A549 (cell line): Measurements from ENCODE around the gene TBC1D3. TPM values are rescaled to one million over a fixed set of nuclear protein-coding genes. Genes with fewer than 3 reads are reported as not detected.
A peak's percentile ranks its signal among the peaks of the same experiment; 100 is the strongest.
"Not testable (repeated sequence)": the region's sequence is repeated elsewhere in the genome, so short reads cannot be mapped to it uniquely, and the experiment has no call there.

Source experiments
- ATAC-seq, 2 experiments: fragments of 200-7000 bp in 1 of 2; fragments of >200 bp in 1 of 2; cut with Nextera tagmentation in 1 of 2; cut with Tn5 transposase in 1 of 2; 3 replicates each; pipeline versions ENCODE4 v1.8.0 to v1.9.1; 2018 to 2020; ENCODE audit warnings: mild to moderate bottlenecking in 1 of 2, moderate library complexity in 1 of 2
- CTCF ChIA-PET: fragments of 300-600 bp; sonication (Branson Sonifier 250); formaldehyde crosslinking; extraction: SDS; loops from one replicate; lab custom pipeline; 2021; ENCODE audit warnings: antibody characterized with exemption, inconsistent platforms; lab: Yijun Ruan, JAX
- POLR2A ChIA-PET: fragments of 350-600 bp; formaldehyde crosslinking; extraction: SDS; loops from one replicate; lab custom pipeline; 2021; ENCODE audit warnings: antibody characterized with exemption, inconsistent platforms; lab: Yijun Ruan, JAX
- DNase-seq, 2 experiments: peaks; one replicate each; pipeline versions ENCODE4 v3.0.0 to v3.0.0-alpha.2; 2011 to 2016; ENCODE audit warnings: low read depth in 1 of 2, low spot score in 1 of 2
- FAIRE-seq: peaks from 2 replicates; lab custom pipeline; 2011; peaks lifted over from hg19 to GRCh38; lab: Jason Lieb, UNC
- H3K27ac ChIP-seq, 2 experiments: fragments of >200 bp; sonication (Bioruptor Twin); formaldehyde crosslinking; 3 replicates each; pipeline ENCODE4 v1.5.1; 2016 to 2017
- H3K4me1 ChIP-seq: fragments of >200 bp; sonication (Bioruptor Twin); formaldehyde crosslinking; 3 replicates; pipeline ENCODE4 v1.6.1; 2016
- H3K4me2 ChIP-seq: fragments of >200 bp; sonication (Bioruptor Twin); formaldehyde crosslinking; 3 replicates; pipeline ENCODE4 v1.6.1; 2016
- H3K4me3 ChIP-seq: fragments of >200 bp; sonication (Bioruptor Twin); formaldehyde crosslinking; 3 replicates; pipeline ENCODE4 v1.5.1; 2016
- H3K9me3 ChIP-seq: fragments of >200 bp; sonication (Bioruptor Twin); formaldehyde crosslinking; 3 replicates; pipeline ENCODE4 v1.6.1; 2016
- WGBS: methylation state at CpG from one replicate; pipeline ENCODE4 v1.1.6; 2017; ENCODE audit errors: missing lambda C conversion rate; 5-methylcytosine and 5-hydroxymethylcytosine counted together
- polyA minus RNA-seq: library from RNA; depleted of rRNA, polyadenylated mRNA; stranded (reverse); fragments of >200 nt; gene quantifications from 2 replicates; pipeline ENCODE4 v1.2.3, GENCODE V29; 2011; rRNA and poly(A)+ RNA removed
- polyA plus RNA-seq, 4 experiments: library from polyadenylated mRNA; depleted of rRNA in 3 of 4; stranded (reverse); fragments of >200 nt; fragmentation: RNase III in 1 of 4; extraction: RNeasy Plus Mini Kit Qiagen cat#74134 plus additional on column Dnase treatment in 1 of 4; gene quantifications; 2 replicates in 3 of 4; 3 replicates in 1 of 4; pipeline ENCODE4 v1.2.3, GENCODE V29; 2011 to 2017
- small RNA-seq, 6 experiments: library from RNA; depleted of rRNA; stranded (forward); fragments of <200 nt; gene quantifications; one replicate each; pipeline ENCODE3, GENCODE V24; 2012

TBC1D3 gene
- polyA plus RNA-seq (2011; rRNA removed) (not detected in 2 replicates), polyA plus RNA-seq (2017; fragmentation: RNase III; extraction: RNeasy Plus Mini Kit Qiagen cat#74134 plus additional on column Dnase treatment) (not detected in 3 replicates), polyA minus RNA-seq (not detected in 2 replicates)
- polyA plus RNA-seq (2012; cell fraction: cytosol; rRNA removed), result not detected in 2 replicates
- polyA plus RNA-seq (2012; cell fraction: nucleus; rRNA removed), result 0.05 TPM in 1 of 2 replicates, not detected in the other

DNA sequence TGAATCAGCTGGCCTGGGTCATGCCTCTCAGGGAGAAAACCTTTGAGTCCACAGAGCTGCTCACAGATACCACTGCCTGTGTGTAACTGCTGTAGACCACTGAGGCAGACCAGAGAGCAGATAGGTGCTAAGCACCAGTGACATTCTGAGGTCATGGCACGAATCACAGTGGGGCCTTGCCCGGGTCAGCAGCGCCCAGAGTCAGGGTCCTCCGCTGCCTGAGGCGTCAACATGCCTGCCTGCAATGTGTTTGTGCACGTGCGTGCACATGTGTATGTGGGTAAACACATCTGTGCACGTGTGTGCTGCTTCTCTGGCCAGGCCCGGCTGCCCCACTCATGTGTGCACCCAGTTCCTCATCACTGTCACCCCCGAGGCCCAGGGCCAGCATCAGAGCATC is at the start of gene TBC1D3:
Gene TBC1D3, minus strand, starts transcription at position 101 of the 400 bp plus-strand sequence. CDS start 1,526 bp downstream, outside the sequence.
- ATAC-seq, H3K9me3 ChIP-seq, DNase-seq, H3K4me2 ChIP-seq, H3K4me1 ChIP-seq, FAIRE-seq, POLR2A ChIA-PET, CTCF ChIA-PET, H3K4me3 ChIP-seq, H3K27ac ChIP-seq: not testable (repeated sequence)
- no CpG with 5 or more reads among the region's 10 CpGs for WGBS

DNA sequence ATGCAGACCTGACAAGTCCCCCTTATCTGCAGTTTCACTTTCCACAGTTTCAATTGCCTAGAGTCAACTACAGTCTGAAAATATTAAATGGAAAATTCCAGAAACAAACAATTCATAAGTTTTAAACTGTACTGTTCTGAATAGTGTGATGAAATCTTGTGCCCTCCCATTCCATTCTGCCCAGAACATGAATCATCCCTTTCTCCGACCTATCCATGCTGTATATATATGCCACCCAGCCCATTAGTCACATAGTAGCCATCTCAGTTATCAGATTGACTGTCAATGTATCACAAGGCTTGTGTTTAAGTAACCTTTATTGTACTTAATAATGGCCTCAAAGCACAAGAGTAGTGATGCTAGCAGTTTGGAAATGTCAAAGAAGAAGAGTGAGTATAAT is 40.4 kb upstream of the TBC1D3 start:
- POLR2A ChIA-PET, H3K4me3 ChIP-seq, FAIRE-seq, H3K27ac ChIP-seq, H3K9me3 ChIP-seq, H3K4me1 ChIP-seq, DNase-seq, H3K4me2 ChIP-seq, CTCF ChIA-PET: not testable (repeated sequence)
- no CpG with 5 or more reads among the region's 1 CpG for WGBS
- peak; percentile 99 to 100 for ATAC-seq

DNA sequence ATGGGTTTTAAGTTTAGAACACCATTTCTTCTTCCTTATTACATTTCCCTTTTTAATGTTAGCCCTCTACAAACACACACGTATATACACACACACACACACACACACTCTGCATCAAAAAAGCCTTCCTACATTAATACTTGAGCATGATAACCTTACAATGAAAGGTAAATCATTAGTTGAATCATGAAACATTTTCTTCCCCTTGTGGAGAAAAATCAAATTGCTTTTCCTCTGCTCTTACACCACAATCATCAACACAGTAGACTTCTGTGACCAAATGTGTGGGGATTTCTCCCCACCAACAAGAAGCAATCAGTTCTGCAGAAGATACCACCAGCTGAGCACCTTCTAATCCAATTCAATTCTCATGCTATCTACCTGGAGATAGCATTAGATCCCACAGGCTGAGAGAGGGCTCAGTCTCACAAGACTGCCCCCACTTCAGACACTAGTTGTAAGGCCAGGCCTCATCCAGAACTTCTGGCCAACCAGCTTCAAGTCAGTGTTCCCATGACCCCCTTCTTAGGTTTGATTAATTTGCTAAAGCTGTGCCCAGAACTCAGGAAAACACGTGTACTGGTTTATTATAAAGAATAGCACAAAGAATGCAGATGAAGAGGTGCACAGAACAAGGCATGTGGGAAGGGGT is 33.6 kb upstream of the TBC1D3 start:
- H3K9me3 ChIP-seq, POLR2A ChIA-PET, H3K4me1 ChIP-seq, CTCF ChIA-PET, DNase-seq, H3K4me2 ChIP-seq, H3K4me3 ChIP-seq, H3K27ac ChIP-seq, FAIRE-seq: not testable (repeated sequence)
- ATAC-seq, result peak; percentile 75 to 79
- WGBS, result no CpG with 5 or more reads among the region's 2 CpGs

DNA sequence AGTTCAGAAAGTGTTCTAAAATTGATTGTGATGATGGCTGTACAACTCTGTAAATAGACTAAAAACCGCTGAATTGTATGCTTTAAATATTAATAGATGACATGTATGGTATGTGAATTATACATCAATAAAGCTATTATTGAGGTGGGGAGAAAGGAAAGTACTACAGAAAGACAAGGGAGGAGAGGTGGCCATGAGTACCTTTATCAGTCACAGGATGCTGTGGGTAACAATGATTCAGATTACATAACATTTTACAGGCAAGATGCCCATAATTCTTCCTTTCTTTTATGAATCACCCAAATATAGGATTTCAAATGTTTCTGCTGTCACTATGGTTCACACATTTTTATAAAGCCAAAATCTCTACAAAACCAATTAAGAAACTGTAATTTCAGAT is 28.5 kb upstream of the TBC1D3 start:
- CTCF ChIA-PET, DNase-seq, H3K4me3 ChIP-seq, ATAC-seq, H3K9me3 ChIP-seq, H3K4me1 ChIP-seq, POLR2A ChIA-PET, H3K27ac ChIP-seq, FAIRE-seq, H3K4me2 ChIP-seq: not testable (repeated sequence)
- WGBS, result no CpG with 5 or more reads among the region's 1 CpG

DNA sequence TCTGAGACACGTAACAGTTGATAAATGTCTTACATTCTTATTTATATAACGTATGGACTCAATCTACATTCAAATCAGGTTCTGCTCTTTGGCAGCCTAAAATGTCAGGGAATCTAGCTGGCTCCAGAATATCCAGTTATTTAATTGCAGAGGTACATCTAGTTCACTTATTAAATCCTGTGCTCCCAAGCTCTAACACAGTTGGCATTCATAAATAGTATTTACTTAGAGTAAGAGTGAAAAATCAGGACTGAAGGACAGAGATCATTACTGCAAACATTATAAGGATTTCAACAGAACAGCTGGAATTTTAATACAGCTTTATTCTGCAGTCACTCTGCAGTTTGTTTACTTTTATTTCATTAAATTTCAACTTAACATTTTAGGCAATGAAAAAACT is 7.9 kb upstream of the TBC1D3 start:
- H3K4me1 ChIP-seq, FAIRE-seq, ATAC-seq, H3K9me3 ChIP-seq, H3K4me2 ChIP-seq, H3K4me3 ChIP-seq, DNase-seq, H3K27ac ChIP-seq, POLR2A ChIA-PET, CTCF ChIA-PET: not testable (repeated sequence)
- no CpG with 5 or more reads among the region's 2 CpGs for WGBS

DNA sequence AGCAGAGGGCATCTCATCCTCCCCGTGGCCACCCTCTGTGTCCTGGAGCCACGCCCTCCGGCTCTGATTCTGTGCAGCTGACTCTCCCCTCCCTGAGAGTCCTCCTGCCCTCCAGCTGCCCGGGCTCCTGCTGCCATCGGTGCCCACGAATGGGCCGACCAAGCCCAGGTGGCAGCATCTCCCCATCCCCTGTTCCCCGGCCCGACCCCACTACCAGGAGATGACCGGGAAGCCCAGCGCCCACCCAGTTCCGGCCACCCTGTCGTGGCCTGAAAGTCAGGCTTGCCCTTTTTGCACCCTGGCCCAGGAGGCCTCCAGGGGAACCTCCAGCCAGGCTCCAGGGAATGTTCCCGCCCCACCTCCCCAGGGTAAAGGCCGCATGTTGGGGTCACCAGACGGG is 57.5 kb downstream of the TBC1D3 start:
- 72% methylated on average over 10 of the region's 16 CpGs for WGBS
- CTCF ChIA-PET, H3K9me3 ChIP-seq, H3K4me1 ChIP-seq, DNase-seq, H3K4me3 ChIP-seq, H3K4me2 ChIP-seq, POLR2A ChIA-PET, ATAC-seq, H3K27ac ChIP-seq, FAIRE-seq: not testable (repeated sequence)

Small RNA genes lying within 50 kb of the gene (small RNA-seq; reads per million reads assigned to genes)
- 0 reads per million in 6 experiments for gene RF00019
- 0 reads per million in 6 experiments for gene RNA5SP526

Other genes with a start within 250 kb of the TBC1D3 start
- gene TBC1D3L, start 203.5 kb downstream of the TBC1D3 start, polyA plus RNA-seq (2011; rRNA removed), result 9.8 and 11.4 TPM in 2 replicates
- gene TBC1D3L, start 203.5 kb downstream of the TBC1D3 start, polyA plus RNA-seq (2017; fragmentation: RNase III; extraction: RNeasy Plus Mini Kit Qiagen cat#74134 plus additional on column Dnase treatment), result 12.1 to 15.2 TPM (median 14.0 TPM) in 3 replicates
- gene TBC1D3D, start 188.6 kb downstream of the TBC1D3 start, polyA plus RNA-seq (2011; rRNA removed), result 0.10 TPM in 1 of 2 replicates, not detected in the other
- 0.17 to 0.32 TPM in 2 of 3 replicates, not detected in the other for gene TBC1D3D, start 188.6 kb downstream of the TBC1D3 start, polyA plus RNA-seq (2017; fragmentation: RNase III; extraction: RNeasy Plus Mini Kit Qiagen cat#74134 plus additional on column Dnase treatment)
- gene TBC1D3C, start 123.9 kb downstream of the TBC1D3 start, polyA plus RNA-seq (2011; rRNA removed), result not detected in 2 replicates
- gene TBC1D3C, start 123.9 kb downstream of the TBC1D3 start, polyA plus RNA-seq (2017; fragmentation: RNase III; extraction: RNeasy Plus Mini Kit Qiagen cat#74134 plus additional on column Dnase treatment), result not detected in 3 replicates
- gene TBC1D3E, start 64.6 kb downstream of the TBC1D3 start, polyA plus RNA-seq (2011; rRNA removed), result not detected in 2 replicates
- 0.12 TPM in 1 of 3 replicates, not detected in the others for gene TBC1D3E, start 64.6 kb downstream of the TBC1D3 start, polyA plus RNA-seq (2017; fragmentation: RNase III; extraction: RNeasy Plus Mini Kit Qiagen cat#74134 plus additional on column Dnase treatment)
- gene MRPL45, start 104.6 kb upstream of the TBC1D3 start, polyA plus RNA-seq (2011; rRNA removed), result 129 and 134 TPM in 2 replicates
- gene MRPL45, start 104.6 kb upstream of the TBC1D3 start, polyA plus RNA-seq (2017; fragmentation: RNase III; extraction: RNeasy Plus Mini Kit Qiagen cat#74134 plus additional on column Dnase treatment), result 69.6 to 70.6 TPM (median 69.8 TPM) in 3 replicates
- 0.08 and 0.11 TPM in 2 replicates for gene GPR179, start 151.4 kb upstream of the TBC1D3 start, polyA plus RNA-seq (2011; rRNA removed)
- 0.04 to 0.08 TPM (median 0.05 TPM) in 3 replicates for gene GPR179, start 151.4 kb upstream of the TBC1D3 start, polyA plus RNA-seq (2017; fragmentation: RNase III; extraction: RNeasy Plus Mini Kit Qiagen cat#74134 plus additional on column Dnase treatment)
- 20.6 and 27.7 TPM in 2 replicates for gene SOCS7, start 159.3 kb upstream of the TBC1D3 start, polyA plus RNA-seq (2011; rRNA removed)
- 12.7 to 14.4 TPM (median 14.0 TPM) in 3 replicates for gene SOCS7, start 159.3 kb upstream of the TBC1D3 start, polyA plus RNA-seq (2017; fragmentation: RNase III; extraction: RNeasy Plus Mini Kit Qiagen cat#74134 plus additional on column Dnase treatment)
- 4.8 and 5.5 TPM in 2 replicates for gene ARHGAP23, start 235.9 kb upstream of the TBC1D3 start, polyA plus RNA-seq (2011; rRNA removed)
- gene ARHGAP23, start 235.9 kb upstream of the TBC1D3 start, polyA plus RNA-seq (2017; fragmentation: RNase III; extraction: RNeasy Plus Mini Kit Qiagen cat#74134 plus additional on column Dnase treatment), result 32.5 to 46.0 TPM (median 32.6 TPM) in 3 replicates